Panc1 (cell line): ENCODE data around the gene ROBO4. TPM values are rescaled to one million over a fixed set of nuclear protein-coding genes. Genes with fewer than 3 reads are reported as not detected.

Experiments
- ATAC-seq: fragments of 200-7000 bp; cut with Tn5 transposase; 2 replicates; pipeline ENCODE4 v1.9.1; 2020; ENCODE audit warnings: mild to moderate bottlenecking, moderate library complexity
- BruUV-seq: library from RNA; stranded (reverse); fragments of 400-500 nt; replicated peaks from 2 replicates; lab custom pipeline; 2021; lab: Mats Ljungman, UMichigan
- CTCF ChIA-PET: fragments of 300-600 bp; sonication (Branson Sonifier 250); formaldehyde crosslinking; loops from one replicate; lab custom pipeline; 2022; ENCODE audit warnings: antibody characterized with exemption; lab: Charles Lee
- POLR2A ChIA-PET: fragments of 300-600 bp; sonication (Branson Sonifier 250); formaldehyde crosslinking; loops from one replicate; lab custom pipeline; 2022; ENCODE audit warnings: antibody characterized with exemption; lab: Charles Lee
- DNase-seq: peaks from one replicate; pipeline ENCODE4 v3.0.0-alpha.2; 2010; ENCODE audit warnings: low read depth, low spot score
- H3K27ac ChIP-seq: 2 replicates; pipeline ENCODE4 v1.5.1; 2011; ENCODE audit warnings: mild to moderate bottlenecking, low read length, inconsistent platforms
- H3K27me3 ChIP-seq: fragments of 200-500 bp; sonication (Bioruptor generic); 2 replicates; pipeline ENCODE4 v1.6.0; 2014; ENCODE audit warnings: low read length, inconsistent platforms; ENCODE audit not compliant: control insufficient read depth, insufficient read depth
- H3K36me3 ChIP-seq: fragments of 200-500 bp; sonication (Bioruptor generic); 2 replicates; pipeline ENCODE4 v1.5.1; 2014; ENCODE audit warnings: inconsistent platforms, mild to moderate bottlenecking, low read length, moderate library complexity; ENCODE audit not compliant: control insufficient read depth, insufficient read depth
- H3K4me1 ChIP-seq: 2 replicates; pipeline ENCODE4 v1.5.1; 2011; ENCODE audit warnings: inconsistent platforms, mild to moderate bottlenecking, low read length, moderate library complexity; ENCODE audit not compliant: control insufficient read depth, insufficient read depth
- H3K4me3 ChIP-seq, 2 experiments: 2 replicates each; pipeline ENCODE4 v1.5.1; 2011 to 2012; ENCODE audit warnings: low read depth in 2 of 2, low read length in 2 of 2, mild to moderate bottlenecking in 2 of 2, inconsistent platforms in 1 of 2, moderate library complexity in 1 of 2
- H3K9me3 ChIP-seq: fragments of 200-500 bp; sonication (Bioruptor generic); 2 replicates; pipeline ENCODE4 v1.5.1; 2014; ENCODE audit warnings: low read depth, mild to moderate bottlenecking, inconsistent platforms, low read length, moderate library complexity; ENCODE audit not compliant: control insufficient read depth, insufficient read depth
- CTCF ChIP-seq: fragments of 450-650 bp; IDR thresholded peaks from 2 replicates; pipeline ENCODE4 v1.5.1; 2017; ENCODE audit warnings: mild to moderate bottlenecking
- POLR2AphosphoS5 ChIP-seq: IDR thresholded peaks from 2 replicates; pipeline ENCODE4 v1.6.1; 2012; ENCODE audit warnings: mild to moderate bottlenecking, low read depth, low read length, moderate library complexity
- REST ChIP-seq, 2 experiments: IDR thresholded peaks; 2 replicates each; pipeline ENCODE4 v1.6.1; 2011 to 2012; ENCODE audit warnings: low read depth in 2 of 2, control low read depth in 1 of 2, low read length in 1 of 2, mild to moderate bottlenecking in 1 of 2, moderate library complexity in 1 of 2; ENCODE audit not compliant: insufficient read depth in 1 of 2
- SIN3A ChIP-seq: IDR thresholded peaks from 2 replicates; pipeline ENCODE4 v1.6.1; 2012; ENCODE audit warnings: low read depth, mild to moderate bottlenecking, low read length, moderate library complexity, borderline replicate concordance; ENCODE audit not compliant: insufficient read depth
- TCF7L2 ChIP-seq: IDR thresholded peaks from 2 replicates; pipeline ENCODE4 v1.6.1; 2011; ENCODE audit warnings: mild to moderate bottlenecking, low read depth, low read length, inconsistent platforms
- in situ Hi-C: cut with HindIII; loops from 2 replicates; pipeline ENCODE4 v1.10.0; 2016; ENCODE audit warnings: low sequenced_read_pairs, low pct_unique_long_range_greater_than_20kb
- intact Hi-C: fragments of 100-400 bp; cut with micrococcal nuclease; formaldehyde crosslinking; loops from one replicate; pipeline ENCODE4 v1.10.0; 2022; ENCODE audit not compliant: unreplicated experiment
- total RNA-seq: library from RNA; stranded (reverse); gene quantifications from one replicate; pipeline ENCODE4 v1.2.1, GENCODE V29; 2021; ENCODE audit not compliant: unreplicated experiment

Gene ROBO4
- total RNA-seq, 1 experiment from 2014 or later, result 0.26 TPM

- no TSS peak for BruUV-seq
- no peak for TF ChIP-seq SIN3A
- TF ChIP-seq TCF7L2, result no peak
- TF ChIP-seq POLR2AphosphoS5, result no peak
- ATAC-seq (no peak), DNase-seq (no peak)
- intact Hi-C loops, result no loop called here
- Histone ChIP-seq H3K9me3 (no peaks in the 10 kb centered on the region), H3K4me3 (no peak overlapping the region), H3K36me3 (no peaks in the 10 kb centered on the region), H3K4me1 (no peaks in the 10 kb centered on the region), H3K27ac (no peak overlapping the region), H3K27me3 (peaks cover 9% of the 10 kb centered on the region)
- CTCF ChIA-PET, result interaction anchor here (0.6 to 1.4 kb wide), 2 partner anchors 13 to 246 kb away, joined by 3 read pairs; no protein-coding TSS in a partner anchor
- POLR2A ChIA-PET, result no interaction called here
- in situ Hi-C loops, result no loop called here
These were observed 8.2 kb downstream of the ROBO4 start for GRCh38 chr11:124889191-124890091.

- in situ Hi-C loops (no loop called here), intact Hi-C loops (no loop called here)
- Histone ChIP-seq H3K4me3 (no peak overlapping the region), H3K36me3 (no peaks in the 10 kb centered on the region), H3K27ac (no peak overlapping the region), H3K27me3 (peaks cover 9% of the 10 kb centered on the region), H3K9me3 (no peaks in the 10 kb centered on the region), H3K4me1 (peaks cover 3% of the 10 kb centered on the region; the same call in 1 of the 2 replicates)
- ChIA-PET POLR2A (no interaction called here), CTCF (interaction anchor here (1.5 kb wide), 1 partner anchor 11 kb away, joined by 4 read pairs; no protein-coding TSS in a partner anchor)
- BruUV-seq, result no TSS peak
- ATAC-seq (no peak), DNase-seq (no peak)
- no peak for TF ChIP-seq REST (IDR thresholded peaks at IDR 0.05; ENCODE audit: insufficient read depth in 1 of 2, low read depth in 2 of 2, low read length in 1 of 2)
- TF ChIP-seq CTCF, result no peak
- no peak for TF ChIP-seq SIN3A
- TF ChIP-seq POLR2AphosphoS5, result no peak
- no peak for TF ChIP-seq TCF7L2
These were observed 10.0 kb downstream of the ROBO4 start for GRCh38 chr11:124887667-124888013.
